GM21529 (cell line): ENCODE measurements around the gene NR5A2.
"Not testable (repeated sequence)": the region's sequence is repeated elsewhere in the genome, so short reads cannot be mapped to it uniquely, and the experiment has no call there.

Source experiments
- ATAC-seq: cut with Tn5 transposase; IDR thresholded peaks from one replicate; pipeline ENCODE4 v1.9.1; 2021; ENCODE audit not compliant: unreplicated experiment

Gene NR5A2

DNA sequence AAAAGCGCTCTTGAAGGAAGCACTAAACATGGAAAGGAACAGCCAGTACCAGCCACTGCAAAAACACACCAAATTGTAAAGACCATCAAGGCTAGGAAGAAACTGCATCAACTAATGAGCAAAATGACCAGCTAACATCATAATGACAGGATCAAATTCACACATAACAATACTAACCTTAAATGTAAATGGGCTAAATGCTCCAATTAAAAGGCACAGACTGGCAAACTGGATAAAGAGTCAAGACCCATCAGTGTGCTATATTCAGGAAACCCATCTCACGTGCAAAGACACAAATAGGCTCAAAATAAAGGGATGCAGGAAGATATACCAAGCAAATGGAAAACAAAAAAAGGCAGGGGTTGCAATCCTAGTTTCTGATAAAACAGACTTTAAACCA lies 159.8 kb downstream of the NR5A2 start:
- not testable (repeated sequence) for ATAC-seq

DNA sequence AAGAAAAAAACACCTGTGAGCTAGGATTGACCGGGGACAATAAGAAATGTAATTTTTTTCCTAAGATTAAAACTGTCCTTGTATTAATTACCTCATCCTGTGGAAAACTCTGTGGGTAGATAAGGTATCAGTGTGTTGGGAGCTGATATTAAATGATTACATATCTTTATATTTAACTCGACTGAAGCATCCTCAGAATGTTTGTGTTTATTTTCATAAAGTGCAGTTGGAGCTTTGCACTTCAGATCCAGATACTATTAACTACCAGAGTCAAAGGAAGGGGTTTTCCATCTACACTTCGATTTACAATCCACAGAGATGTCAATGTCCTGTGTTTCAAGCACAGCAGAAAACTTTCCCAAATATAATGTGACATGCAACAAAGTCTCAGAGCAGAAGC lies 164.5 kb downstream of the NR5A2 start:
- no peak for ATAC-seq

DNA sequence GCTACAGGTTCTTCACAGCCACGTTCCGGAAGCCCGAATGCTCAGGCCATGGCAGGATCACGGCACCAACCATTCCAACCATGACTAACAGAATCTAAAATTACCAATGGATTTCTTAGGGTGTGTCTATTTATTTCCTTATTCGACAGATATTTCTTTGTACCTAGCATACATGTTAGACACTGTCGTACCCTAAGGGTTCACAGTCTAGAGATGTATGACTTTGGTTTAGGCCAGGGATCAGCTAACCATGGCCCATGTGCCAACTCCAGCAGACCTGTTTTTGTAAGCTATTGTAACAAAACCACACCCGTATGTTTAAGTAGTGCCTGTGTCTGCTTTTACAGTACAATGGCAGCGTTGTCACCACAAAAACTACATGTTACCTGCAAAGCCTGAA lies 167.0 kb downstream of the NR5A2 start:
- no peak for ATAC-seq

DNA sequence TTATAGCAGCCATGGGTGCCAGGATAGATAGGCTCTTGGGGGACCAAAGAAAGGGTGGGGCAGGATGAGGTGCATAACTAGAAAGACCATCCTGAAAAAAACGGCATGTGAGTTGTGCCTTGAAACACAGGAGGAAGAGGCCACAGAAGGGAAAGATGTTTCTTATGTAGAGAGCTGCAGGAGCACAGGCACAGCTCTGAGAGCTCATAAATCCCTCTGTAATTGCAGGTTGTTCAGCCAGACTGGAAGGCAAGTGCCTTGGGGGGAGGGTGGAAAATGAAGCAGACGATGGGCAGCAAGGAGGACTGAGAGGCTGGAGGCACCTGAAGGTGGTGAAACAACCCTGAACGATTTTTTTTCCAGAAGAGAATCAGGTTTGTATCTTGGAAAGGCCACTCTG lies 170.7 kb downstream of the NR5A2 start:
- ATAC-seq, result no peak

DNA sequence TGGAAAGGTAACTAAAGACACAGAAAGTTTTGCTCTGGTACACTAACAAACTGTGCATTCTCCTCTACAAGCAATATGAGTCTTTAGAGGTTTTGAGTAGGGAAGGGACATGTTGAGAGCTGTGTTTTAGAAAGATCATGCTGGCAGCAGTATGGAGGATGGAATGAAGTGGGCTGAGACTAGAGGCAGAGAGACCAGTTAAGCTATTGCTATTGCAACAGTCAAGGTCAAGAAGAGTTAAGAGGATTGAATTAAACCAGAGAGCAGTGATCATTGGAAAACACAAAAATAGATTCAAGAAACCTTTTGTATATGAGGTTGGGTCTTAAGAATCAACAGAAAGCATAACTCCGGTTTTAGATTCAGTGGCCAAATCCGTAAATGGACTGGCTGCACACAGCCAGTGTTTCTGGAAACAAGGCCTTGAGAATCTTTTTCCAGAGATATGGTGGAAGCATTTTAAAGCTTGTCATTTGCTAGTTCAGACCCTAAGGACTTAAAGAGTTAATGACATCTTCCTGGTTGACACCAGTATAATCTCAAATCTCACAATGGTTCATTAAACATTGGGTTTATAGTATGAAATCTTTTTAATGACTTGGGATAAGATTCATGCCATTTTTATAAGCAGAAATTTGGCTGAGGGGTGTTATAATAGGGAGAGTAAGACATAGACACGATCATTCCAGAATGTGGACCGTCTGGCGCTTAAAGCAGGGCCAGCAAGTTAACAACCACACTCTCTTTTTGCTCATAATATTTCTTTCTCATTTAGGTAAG lies 177.9 kb downstream of the NR5A2 start:
- no peak for ATAC-seq

DNA sequence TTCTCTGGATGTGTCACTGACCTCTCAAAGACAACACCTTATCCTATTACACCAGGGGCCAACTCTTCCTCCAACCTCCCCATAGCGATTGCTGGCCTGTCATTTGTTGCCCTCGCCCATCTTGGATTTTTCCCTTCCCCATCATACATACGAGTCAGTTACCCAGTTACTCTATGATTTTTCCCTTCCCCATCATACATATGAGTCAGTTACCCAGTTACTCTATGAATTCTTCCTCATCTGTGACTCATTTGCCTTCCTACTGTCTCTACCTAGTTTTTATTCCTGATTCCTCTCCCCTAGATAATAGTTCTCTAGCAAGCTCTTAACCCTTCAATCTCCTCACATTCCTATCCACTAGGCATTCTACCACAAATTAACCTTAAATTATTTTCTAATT lies 178.8 kb downstream of the NR5A2 start:
- ATAC-seq, result no peak

DNA sequence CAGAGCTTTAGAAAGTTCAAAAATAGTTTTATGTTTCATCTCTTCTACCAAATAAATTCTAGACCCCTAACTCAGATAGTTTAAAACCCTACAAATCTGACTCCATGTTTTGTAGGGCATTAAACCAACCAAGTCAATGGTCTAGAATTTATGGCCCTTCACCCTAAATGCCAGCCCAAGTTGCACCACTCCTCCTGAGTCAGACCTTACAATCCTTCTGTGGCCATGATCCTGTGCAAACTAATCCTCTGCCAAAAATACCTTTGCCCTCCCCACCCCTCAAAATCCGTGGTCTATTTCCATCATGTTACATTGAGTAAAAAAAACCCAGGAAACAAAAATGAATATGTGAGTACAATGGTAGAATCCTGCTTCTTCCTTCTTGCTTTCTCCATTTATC lies 179.3 kb downstream of the NR5A2 start:
- no peak for ATAC-seq

DNA sequence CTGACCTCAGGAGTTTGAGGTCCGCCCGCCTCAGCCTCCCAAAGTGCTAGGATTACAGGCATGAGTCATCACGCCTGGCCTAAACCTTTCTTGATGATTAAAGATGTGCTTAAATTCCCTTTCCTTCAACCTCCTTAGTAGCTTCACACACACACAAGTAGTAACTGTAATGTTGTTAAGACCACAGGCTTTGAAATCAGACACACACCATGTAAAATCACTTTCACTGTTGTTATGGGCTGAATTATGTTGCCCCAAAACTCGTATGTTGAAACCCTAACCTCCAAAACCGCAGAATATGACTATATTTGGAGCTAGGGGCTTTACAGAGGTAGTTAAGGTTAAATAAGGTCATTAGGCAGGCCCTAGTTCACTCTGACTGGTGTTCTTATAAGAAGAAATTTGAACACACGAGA lies 180.2 kb downstream of the NR5A2 start:
- ATAC-seq, result peak; percentile 94

DNA sequence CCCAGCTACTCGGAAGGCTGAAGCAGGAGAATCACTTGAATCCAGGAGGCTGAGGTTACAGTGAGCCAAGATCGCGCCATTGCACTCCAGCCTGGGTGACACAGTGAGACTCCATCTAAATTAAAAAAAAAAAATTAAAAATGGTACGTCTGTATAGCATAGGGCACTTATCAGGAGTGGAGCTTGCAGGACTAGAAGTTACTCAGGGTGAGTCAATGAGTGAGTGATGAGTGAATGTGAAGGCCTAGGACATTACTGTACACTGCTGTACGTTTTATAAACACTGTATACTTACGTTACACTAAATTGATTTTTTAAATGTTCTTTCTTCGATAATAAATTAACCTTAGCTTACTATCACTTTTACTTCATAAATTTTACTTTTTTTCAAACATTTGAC lies 183.6 kb downstream of the NR5A2 start:
- no peak for ATAC-seq

DNA sequence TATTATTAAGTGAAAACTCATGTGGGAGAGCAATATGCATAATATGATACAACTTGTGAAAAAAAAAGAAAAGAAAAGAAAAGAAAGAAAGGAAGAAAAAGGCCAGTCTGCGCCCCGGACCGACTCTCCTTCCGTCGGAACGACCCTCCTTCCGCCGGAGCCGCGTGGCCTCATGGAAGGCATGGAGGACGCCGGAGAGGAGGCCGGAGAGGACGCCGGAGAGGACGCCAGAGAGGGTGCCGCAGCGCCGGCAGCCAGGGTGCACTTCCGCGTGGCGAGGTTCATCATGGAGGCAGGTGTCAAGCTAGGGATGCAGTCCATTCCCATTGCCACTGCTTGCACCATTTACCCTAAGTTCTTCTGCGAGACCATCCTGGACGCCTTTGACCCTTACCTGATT lies 185.9 kb downstream of the NR5A2 start:
- ATAC-seq, result no peak

DNA sequence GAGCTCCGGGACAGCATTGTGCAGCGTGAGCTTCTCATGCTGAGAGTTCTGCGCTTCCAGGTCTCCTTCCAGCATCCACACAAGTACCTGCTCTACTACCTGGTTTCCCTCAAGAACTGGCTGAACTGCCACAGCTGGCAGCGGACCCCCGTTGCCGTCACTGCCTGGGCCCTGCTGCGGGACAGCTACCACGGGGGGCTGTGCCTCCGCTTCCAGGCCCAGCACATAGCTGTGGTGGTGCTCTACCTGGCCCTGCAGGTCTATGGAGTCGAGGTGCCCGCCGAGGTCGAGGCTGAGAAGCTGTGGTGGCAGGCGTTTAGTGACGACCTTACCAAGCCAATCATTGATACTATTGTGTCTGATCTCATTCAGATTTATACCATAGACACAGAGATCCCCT lies 186.4 kb downstream of the NR5A2 start:
- no peak for ATAC-seq

DNA sequence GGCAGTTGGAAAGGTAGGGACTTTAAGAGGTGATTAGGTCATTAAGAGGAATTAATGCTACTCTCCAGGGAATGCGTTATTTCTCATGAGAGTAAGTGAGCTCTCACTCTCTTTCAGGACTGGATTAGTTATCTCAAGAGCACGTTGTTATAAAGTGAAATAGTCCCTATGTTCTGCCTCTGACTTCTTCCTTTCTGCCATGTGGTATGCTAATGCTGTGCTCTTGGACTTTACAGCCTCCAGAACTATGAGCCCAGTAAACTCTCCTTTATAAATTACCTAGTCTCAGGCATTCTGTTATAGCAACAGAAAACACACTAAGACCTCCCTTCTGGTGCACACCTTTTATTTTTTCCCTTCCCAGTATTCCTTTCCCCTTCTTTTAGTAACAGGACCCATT lies 187.8 kb downstream of the NR5A2 start:
- no peak for ATAC-seq

DNA sequence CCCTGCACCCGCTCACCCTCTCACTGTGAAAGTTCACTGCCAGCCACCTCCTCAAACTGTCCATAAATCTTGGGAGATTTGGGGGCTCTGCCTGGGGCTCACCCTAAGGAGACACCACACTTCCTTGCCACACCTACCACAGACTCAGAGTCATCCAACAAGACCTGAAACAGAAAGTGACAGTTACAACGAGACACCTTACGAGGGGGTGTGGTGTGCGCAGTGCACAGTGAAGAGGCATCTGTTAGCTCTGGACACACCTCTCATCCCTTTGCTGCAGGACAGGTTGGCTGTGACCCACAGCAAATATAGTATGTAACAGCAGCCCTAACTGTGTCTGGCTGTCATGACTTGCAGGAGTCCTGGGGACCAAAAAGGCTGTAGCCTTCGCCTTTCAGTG lies 190.2 kb downstream of the NR5A2 start:
- peak; percentile 85 for ATAC-seq

DNA sequence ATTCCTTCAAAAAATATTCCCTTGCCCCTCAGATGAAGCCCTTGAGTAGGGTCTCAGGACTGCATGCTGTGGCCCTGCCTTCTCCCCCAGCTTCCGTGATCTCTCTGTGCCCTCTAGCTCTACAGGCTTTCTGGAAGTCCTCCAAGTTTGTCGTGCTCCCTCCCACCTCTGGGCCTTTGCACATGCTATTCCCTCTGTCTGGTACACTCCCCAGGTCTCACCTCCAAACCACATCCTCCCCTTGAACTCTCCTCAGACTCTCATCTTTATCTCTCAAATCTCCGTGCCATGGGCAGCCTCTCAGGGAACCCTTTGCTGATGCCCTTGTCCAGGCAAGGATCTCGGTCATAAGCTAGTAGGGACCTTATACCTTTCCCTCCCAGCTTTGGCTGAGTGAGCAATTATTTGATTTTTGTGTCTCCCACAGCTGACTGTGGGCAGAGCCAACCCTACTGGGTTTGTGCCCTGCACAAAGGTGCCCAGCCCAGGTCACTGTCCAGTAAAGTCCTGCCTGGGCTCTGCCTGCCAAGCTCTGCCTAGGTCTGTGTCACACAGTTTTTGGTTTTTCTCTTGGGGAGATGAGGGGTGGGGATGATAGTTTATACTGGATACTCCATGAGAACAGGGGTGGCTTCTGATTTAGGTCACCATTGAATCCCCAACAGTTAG lies 194.2 kb downstream of the NR5A2 start:
- ATAC-seq, result no peak

DNA sequence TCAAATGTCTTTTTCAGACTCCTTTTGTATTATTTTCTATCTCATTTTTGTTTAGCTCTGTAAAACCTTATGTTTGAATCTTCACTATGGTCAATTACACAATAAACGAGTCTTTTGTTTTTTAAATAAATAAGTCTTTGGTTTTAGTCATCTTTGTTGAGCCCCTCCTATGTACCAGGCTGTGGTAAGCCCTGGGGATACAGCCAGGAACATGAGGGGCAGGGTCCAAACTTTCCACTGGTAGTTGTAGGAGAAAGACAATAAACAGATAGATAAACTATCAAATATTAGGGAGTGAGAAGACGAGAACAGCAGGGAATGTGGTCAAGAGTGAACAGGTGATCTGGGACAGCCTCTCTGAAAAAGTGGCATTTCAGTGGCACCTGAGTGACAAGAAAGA lies 195.7 kb downstream of the NR5A2 start:
- ATAC-seq, result no peak

DNA sequence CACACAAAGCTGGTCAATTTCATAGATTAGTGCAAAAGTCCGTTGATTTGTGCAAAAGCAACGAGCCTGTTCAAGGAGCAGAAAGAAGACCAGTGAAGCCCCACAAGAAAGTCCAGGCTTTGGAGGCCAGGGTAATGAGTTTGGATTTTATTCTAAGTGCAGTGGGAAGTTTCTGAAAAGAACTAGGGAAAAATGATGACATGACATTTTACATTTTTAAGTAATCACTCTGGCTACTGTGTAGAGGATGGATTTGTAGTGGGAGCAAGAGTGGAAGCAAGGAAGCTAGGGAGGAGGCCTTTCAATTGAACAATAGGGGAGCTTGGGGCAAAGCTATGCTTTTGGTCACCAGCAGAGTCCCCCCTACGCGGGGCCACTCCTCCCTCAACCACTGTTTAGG lies 196.1 kb downstream of the NR5A2 start:
- ATAC-seq, result no peak

DNA sequence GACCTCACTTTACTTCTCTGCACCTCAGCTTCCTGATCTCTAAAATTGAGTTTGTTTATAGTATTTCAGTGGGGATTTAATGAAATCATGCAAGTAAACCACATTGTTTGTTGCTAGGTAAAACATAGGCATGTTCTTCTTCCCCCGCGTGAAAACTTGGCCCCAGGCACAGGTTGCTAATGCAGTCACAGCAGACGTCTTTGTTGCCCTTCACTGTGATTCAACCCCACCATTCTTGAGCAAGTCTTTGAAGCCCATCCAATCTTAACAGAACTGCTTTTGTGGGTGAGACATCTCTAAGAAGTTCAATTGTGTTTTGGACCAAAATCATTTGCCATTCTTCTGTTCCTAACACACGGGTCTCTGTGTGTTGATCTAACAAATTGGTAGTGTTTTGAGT lies 196.8 kb downstream of the NR5A2 start:
- no peak for ATAC-seq

DNA sequence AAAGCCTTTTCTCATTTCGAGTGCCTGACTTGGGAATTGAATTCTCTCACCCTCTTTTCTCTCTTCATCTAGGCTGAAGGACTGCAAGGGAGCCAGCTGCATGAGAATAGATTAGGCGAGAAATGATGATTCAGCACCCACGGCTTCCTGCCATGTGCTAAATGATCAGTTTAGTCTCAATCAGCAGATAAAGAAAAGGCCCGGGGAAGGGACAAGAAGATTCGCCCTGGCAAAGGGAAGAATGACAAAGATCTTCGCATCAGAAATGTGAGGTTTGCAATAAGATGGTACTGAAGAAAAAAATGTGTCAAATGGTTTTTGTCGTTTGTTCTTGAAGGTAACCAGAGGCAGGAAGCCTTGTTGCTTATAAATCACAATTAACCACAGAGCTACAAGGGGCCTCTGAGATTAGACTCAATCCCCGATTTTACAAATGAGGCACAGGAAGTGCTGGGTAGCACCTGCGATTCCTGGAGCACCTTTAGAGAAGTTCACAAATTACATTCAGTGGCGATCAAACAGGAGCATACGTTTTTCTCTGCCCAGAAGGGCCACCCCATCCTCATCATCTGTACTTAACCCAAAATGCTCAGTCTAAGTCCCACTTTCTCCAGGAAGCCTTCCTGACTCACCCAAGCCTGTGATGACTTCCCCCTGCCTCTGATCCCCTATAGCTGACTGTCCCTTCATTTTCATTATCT lies 198.9 kb downstream of the NR5A2 start:
- no peak for ATAC-seq

DNA sequence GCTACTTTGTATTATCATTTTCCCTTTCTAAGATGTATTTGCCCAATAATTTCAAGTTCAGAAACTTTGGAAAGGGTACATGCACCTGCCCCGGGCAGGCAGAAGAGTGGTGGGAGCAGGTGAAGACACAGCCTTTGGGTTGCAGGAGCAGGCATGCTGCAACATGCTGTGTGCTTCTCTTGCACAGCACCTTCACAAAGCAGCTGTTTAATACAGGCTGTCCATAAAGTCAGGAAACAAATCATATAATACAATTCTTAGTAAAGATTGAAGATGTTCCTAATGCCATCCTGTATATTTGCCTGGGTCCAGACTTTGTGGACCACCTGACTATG lies 199.4 kb downstream of the NR5A2 start:
- ATAC-seq, result no peak
